GM21423 (cell line): ENCODE data around the gene SLC25A25.

Experiments used
- ATAC-seq: cut with Tn5 transposase; IDR thresholded peaks from one replicate; pipeline ENCODE4 v1.9.1; 2021; ENCODE audit warnings: mild to moderate bottlenecking, moderate library complexity; ENCODE audit not compliant: unreplicated experiment

SLC25A25 gene

DNA sequence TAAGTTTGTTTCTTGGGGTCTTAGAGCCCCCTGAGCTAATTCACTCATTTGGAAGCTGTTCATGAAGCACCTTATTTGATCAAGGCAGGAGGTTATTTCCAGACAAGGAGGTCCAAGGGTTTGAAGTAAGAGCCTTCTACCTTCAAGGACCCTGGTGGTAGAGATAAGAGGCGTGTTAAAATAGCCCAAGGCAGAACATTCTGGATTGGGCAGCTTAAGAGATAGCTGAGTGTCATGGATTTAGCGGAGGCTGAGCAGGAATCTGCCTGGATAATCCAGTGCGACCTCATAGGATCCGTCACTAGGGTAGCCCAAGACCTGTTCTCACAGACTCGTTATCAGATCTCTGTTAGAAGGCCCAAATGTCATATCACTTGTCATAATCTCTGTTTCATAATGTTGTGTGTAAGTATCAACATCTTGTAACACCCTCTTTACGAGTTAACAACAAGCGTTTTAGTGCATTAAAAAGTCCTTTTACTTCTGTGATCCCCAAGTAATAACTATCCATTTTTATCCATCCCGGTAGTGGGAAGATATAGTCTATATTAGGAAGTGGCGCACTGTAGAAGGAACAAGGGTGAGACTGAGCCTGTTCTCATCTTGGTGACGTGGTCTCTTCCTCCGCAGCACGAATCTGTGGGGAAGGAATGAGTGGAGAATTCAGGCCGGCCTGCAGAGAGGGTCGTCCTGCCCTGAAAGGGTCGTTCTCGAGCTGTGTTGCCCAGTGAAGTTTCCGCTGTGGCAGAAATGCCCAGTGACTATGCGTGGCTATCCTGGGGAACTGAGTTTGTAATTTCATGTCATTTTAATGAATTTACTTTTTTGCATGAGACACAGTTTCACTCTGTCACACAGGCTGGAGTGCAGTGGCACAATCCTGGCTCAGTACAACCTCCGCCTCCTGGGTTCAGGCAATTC, 28.8 kb downstream of the SLC25A25 start:
- no peak for ATAC-seq

DNA sequence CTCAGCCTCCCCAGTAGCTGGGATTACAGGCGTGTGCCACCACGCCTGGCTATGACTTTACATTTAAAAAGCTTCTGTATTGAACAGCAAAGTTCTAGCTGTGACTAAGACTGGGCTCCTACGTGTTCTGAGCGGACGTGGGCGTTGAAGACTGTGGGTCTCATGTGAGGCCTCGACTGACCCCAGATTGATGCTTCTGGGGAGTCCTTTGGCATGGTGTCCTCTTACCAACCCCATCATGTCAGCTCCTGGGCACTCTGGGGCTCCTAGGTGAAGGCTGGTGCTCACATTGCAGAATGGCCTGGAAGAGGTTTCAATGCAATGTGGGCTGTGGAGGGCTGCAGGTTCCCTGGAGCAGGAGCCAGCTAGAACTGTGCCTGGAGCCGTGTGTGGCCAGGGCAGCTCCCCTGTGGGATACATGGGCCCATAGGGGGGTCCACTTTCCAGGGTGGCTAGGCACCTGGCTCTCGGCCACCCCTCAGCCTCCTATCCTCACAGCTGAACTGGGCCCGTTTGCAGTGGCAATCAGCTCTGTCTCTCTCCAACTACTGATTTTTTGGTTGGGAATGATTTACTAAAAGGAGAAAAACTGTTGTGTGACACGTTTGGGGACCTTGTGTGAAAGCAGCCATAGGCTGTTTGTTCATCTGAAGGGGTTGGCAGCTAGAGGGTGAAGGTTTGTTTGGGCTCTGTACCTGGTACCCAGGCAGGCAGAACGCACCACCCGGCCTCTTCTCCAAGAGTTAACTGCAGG, 29.7 kb downstream of the SLC25A25 start:
- ATAC-seq = no peak

DNA sequence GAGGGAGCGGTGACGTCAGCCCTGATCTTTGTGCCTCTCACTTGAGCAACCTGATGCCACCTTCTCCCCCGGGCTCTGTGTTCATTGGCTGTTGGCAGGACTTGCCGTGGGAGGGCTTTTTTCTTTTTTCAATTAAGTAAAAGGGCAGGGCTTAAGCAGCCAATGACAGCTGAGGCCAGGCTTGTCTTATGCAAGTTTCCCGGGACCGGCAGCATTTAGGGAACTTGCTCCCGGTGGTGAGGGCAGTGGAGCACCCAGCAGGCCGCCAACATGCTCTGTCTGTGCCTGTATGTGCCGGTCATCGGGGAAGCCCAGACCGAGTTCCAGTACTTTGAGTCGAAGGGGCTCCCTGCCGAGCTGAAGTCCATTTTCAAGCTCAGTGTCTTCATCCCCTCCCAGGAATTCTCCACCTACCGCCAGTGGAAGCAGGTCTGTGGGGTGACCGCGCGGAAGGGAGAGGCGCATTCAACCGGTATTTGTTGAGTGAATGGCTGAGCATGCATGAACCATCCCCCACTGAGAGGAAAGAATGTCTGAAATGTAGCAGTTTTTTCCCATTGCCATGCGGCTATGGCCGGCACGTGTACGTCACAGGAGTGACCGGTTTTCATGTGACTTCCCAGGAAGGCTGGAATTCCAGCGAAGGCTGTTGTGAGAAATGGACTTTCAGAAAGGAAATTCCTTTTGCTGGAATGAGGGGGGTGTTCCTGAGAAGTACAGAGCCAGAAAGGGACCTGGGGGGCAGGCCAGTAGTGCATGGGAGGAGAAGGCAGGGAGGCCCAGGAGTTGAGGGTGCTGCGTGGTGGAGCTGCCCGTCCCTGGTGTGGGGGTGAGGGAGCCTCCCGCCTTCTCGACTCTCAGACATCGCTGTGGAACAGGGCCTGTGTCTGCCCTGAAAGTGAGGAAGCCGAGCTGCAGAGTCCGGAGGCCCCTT, 30.5 kb downstream of the SLC25A25 start:
- ATAC-seq = no peak

GRCh38 chr9:128099231-128099931, 31.3 kb downstream of the SLC25A25 start:
- ATAC-seq = no peak

DNA sequence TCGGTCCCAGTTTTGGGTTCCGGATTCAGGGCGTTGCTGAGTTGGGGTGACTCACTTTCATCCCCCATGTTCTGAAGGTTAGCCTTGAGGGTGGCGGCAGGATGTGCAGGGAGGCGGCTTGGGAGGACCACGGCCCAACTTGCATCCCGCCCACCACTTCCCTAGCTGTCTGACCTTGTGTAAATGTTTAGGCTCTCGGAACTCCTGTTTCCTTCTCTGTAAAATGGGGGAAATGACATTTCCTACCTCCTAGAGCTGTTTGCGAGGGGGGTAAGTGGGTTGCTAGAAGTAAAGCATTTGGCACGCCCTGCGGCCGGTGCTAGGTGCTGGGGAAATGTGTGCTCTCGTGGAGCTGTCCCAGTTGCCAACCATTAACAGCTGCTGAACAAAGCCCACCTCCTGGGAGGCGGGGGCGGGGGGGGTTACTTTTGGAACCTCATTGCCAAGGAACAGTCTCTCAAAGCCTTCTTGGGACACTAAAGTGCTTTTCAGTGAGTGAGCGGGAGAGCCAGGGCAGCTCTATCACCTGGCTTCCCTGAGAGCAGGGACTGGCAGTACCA, 32.0 kb downstream of the SLC25A25 start:
- ATAC-seq = no peak

DNA sequence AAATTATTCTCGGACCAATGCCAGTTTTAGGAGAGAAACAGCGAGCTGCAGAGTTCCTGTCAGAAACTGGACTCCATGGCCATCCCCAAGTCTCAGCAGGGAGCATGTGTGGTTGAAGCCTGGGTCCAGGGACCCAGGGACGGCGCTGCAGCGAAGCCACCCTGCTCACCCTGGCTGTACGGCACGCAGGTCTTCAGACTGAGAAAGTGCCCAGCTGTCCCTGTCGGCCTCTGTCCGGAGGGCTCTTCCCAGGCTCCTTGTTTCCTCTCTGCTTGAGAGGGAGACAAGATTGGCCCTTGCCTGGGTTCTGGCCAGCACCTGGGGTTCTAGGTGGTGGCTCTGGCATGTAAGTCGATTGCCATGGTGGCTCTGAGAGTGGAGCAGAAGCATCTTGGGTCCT, 32.5 kb downstream of the SLC25A25 start:
- ATAC-seq = no peak

DNA sequence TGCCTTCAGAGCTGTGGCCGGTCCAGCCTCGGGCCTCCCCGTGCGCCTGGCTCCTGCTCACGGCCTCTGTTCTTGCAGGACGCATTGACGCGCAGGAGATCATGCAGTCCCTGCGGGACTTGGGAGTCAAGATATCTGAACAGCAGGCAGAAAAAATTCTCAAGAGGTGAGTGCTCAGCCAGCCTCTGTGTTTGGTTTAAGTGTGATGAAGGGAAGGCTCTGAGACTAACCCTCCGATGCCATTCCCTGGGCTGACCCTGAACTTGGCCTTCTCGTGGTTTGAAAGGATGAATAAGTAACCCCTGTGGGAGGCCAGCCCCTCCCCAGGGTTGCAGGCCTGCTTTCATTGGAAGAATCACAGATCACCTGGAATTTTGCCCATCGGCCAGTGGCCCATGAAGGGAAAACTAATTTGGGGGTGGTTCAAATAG, 33.2 kb downstream of the SLC25A25 start:
- no peak for ATAC-seq

- no peak for ATAC-seq
Measured at GRCh38 chr9:128101690-128102089, 33.7 kb downstream of the SLC25A25 start.

GRCh38 chr9:128102196-128102595, 34.2 kb downstream of the SLC25A25 start:
- ATAC-seq = no peak

DNA sequence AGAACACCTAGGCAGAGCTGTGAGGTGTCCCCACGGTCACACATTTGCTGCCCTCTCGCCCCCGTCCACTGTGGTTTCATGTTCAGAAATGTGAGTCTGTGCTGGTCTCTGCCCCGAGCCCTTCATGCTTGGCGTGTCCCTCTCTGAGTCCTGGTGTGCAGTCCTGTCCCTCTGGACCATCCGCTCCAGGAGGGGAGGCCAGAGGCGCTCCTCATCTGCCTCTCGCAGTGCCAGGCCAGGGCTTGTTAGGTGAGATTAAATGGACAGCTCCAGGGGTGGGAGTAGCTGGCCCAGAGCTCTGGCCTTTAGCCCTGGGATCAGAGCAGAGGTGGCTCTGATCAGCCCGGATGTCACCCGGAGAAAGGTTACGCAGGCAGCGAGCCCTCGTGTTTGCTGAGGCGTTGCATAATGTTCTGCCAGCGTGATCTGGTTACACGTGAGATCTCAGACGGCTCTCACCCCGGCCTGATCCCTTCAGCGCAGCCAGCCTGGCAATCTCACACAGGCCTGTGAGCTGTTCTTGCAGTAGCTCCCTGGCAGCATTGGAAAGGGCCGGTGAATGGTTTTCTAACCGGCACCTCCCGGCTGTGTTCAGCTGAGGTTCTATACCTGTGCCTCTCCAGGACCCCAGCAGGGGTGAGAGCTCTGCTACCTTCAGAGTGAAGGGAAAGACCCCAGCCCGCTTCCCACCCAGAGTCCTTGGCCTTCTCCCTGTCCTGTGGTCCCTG, 35.0 kb downstream of the SLC25A25 start:
- no peak for ATAC-seq

- no peak for ATAC-seq
Measured at GRCh38 chr9:128103589-128103962, 35.5 kb downstream of the SLC25A25 start.

DNA sequence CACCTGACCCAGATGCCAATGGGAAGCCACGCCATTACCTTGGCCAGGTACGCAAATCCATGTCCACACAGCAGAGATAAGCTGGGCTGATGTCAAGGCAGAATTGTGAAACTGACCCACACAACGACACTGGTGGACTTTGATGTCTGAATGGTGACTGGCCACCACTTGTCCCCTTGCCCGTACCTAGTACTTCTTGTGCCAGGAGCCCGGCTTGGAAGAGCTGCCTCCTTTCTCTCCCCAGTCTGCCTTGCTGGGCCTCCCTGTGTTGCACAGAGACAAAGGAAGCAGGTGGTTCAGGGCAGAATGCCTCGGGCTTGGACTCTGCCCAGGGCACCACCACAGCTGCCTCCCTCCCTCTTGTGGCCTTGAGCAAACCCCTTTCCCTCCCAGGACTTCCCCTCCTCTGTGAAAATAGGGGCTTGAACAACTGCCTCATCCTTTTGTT, 36.2 kb downstream of the SLC25A25 start:
- no peak for ATAC-seq

DNA sequence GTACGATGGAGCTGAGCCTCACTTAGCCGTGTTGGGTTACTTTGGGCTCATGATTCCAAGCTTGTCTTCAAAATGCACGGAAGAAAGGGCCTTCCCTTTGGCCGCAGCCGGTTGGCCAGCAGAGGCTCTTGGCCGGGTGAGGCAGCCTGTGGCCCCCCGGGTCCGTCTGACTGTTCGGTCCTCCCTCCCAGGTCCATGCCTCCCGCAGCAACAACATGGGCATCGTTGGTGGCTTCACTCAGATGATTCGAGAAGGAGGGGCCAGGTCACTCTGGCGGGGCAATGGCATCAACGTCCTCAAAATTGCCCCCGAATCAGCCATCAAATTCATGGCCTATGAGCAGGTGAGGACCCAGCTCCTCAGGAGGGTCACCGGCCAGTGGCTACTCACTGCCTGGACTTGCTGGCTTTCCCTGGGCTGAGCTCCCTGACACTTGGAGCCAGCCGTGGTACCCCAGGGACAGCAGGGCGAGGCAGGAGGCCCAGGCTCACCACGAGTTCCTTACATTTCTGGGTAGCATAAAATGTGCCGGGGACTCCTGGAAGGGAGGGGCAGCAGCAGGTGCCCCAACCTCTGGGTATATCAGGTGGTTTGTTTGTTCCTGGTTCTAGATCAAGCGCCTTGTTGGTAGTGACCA, 37.6 kb downstream of the SLC25A25 start:
- ATAC-seq = no peak

DNA sequence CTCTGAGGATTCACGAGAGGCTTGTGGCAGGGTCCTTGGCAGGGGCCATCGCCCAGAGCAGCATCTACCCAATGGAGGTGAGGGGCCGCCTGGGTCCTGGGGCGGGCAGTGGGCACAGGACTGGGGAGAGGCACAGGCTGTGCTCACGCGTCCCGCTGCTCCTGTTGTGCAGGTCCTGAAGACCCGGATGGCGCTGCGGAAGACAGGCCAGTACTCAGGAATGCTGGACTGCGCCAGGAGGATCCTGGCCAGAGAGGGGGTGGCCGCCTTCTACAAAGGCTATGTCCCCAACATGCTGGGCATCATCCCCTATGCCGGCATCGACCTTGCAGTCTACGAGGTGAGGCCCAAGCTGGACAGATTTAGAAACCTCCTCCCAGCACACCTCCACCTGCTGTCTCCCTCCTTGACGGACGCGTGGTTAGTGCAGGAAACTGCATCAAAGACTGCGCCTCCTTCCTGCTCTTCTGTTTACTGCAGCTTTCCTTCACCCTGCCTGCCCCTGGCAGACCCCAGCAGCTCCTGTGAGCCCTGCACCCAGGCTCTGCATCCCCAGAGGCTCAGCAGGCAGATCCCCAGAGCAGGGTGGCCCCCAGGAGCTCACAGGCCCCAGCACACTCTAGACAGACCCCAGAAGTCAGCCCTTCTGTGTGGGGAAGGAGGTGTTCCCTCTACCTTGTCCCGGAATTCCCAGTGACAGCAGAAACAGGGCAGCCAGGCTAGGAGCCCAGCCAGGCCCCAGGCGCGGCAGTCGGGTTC, 38.3 kb downstream of the SLC25A25 start:
- ATAC-seq = no peak

DNA sequence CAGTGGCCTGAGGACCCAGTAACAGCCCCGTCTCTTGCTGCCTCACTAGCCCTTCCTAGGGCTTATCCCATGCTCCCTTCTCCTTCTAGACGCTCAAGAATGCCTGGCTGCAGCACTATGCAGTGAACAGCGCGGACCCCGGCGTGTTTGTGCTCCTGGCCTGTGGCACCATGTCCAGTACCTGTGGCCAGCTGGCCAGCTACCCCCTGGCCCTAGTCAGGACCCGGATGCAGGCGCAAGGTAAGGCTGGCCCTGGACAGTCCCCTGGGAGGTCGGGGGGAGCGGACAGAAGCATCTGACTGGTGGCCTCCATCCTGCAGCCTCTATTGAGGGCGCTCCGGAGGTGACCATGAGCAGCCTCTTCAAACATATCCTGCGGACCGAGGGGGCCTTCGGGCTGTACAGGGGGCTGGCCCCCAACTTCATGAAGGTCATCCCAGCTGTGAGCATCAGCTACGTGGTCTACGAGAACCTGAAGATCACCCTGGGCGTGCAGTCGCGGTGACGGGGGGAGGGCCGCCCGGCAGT, 39.0 kb downstream of the SLC25A25 start:
- no peak for ATAC-seq

DNA sequence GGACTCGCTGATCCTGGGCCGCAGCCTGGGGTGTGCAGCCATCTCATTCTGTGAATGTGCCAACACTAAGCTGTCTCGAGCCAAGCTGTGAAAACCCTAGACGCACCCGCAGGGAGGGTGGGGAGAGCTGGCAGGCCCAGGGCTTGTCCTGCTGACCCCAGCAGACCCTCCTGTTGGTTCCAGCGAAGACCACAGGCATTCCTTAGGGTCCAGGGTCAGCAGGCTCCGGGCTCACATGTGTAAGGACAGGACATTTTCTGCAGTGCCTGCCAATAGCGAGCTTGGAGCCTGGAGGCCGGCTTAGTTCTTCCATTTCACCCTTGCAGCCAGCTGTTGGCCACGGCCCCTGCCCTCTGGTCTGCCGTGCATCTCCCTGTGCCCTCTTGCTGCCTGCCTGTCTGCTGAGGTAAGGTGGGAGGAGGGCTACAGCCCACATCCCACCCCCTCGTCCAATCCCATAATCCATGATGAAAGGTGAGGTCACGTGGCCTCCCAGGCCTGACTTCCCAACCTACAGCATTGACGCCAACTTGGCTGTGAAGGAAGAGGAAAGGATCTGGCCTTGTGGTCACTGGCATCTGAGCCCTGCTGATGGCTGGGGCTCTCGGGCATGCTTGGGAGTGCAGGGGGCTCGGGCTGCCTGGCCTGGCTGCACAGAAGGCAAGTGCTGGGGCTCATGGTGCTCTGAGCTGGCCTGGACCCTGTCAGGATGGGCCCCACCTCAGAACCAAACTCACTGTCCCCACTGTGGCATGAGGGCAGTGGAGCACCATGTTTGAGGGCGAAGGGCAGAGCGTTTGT, 39.6 kb downstream of the SLC25A25 start:
- ATAC-seq = no peak
